Measurements from ENCODE around the gene MECR.
"Not testable (repeated sequence)": the region's sequence is repeated elsewhere in the genome, so short reads cannot be mapped to it uniquely, and the experiment has no call there.

MECR gene

GRCh38 chr1:29234881-29235280, 4.1 kb upstream of the MECR start:
- DNase-seq = not testable (repeated sequence)

- no peak for DNase-seq
These were observed 3.7 kb upstream of the MECR start for GRCh38 chr1:29234471-29234870.

- no peak for DNase-seq
These were observed 3.0 kb upstream of the MECR start for GRCh38 chr1:29233693-29234092.

- no peak for DNase-seq
These were observed 1.7 kb upstream of the MECR start for GRCh38 chr1:29232387-29232786.

- DNase-seq = no peak
These were observed 556 bp downstream of the MECR start for GRCh38 chr1:29230204-29230552.

- DNase-seq = no peak
These were observed 3.2 kb downstream of the MECR start for GRCh38 chr1:29227511-29227910.

- DNase-seq = no peak
These were observed 5.4 kb downstream of the MECR start for GRCh38 chr1:29225361-29225760.

- DNase-seq = no peak
These were observed 6.3 kb downstream of the MECR start for GRCh38 chr1:29224356-29224837.

GRCh38 chr1:29223521-29223920, 7.2 kb downstream of the MECR start:
- DNase-seq = no peak

GRCh38 chr1:29222686-29223085, 8.0 kb downstream of the MECR start:
- DNase-seq = no peak

- DNase-seq = not testable (repeated sequence)
These were observed 8.5 kb downstream of the MECR start for GRCh38 chr1:29222260-29222659.

GRCh38 chr1:29221296-29221695, 9.4 kb downstream of the MECR start:
- no peak for DNase-seq

GRCh38 chr1:29218223-29218622, 12.5 kb downstream of the MECR start:
- no peak for DNase-seq

- DNase-seq = no peak
These were observed 13.1 kb downstream of the MECR start for GRCh38 chr1:29217633-29218032.

- no peak for DNase-seq
These were observed 17.7 kb downstream of the MECR start for GRCh38 chr1:29213055-29213454.

GRCh38 chr1:29211086-29212030, 19.4 kb downstream of the MECR start:
- no peak for DNase-seq

- DNase-seq = no peak
These were observed 20.3 kb downstream of the MECR start for GRCh38 chr1:29210278-29211085.

- no peak for DNase-seq
These were observed 21.6 kb downstream of the MECR start for GRCh38 chr1:29209173-29209572.

- DNase-seq = no peak
These were observed 22.3 kb downstream of the MECR start for GRCh38 chr1:29208442-29208841.

GRCh38 chr1:29202584-29203340, 28.0 kb downstream of the MECR start:
- DNase-seq = peak; percentile 97

- no peak for DNase-seq
These were observed 28.7 kb downstream of the MECR start for GRCh38 chr1:29202053-29202452.

GRCh38 chr1:29201595-29202051, 29.1 kb downstream of the MECR start:
- no peak for DNase-seq

Measured in activated CD8-positive, alpha-beta memory T cell treated with anti-CD3 and anti-CD28 coated beads for 24 hours (primary cell).